ENCODE measurements around the gene ERN2.
"Not testable (repeated sequence)": the region's sequence is repeated elsewhere in the genome, so short reads cannot be mapped to it uniquely, and the experiment has no call there.

ERN2 gene

GRCh38 chr16:23712976-23713375, at the start of gene ERN2:
ERN2 (minus strand) TSS chr16:23713222; CDS start chr16:23713187, 35 bp downstream.
- in situ Hi-C loops (cut with MboI; ENCODE audit: low sequenced_read_pairs): no loop called here

GRCh38 chr16:23757937-23758619, 45.1 kb upstream of the ERN2 start:
- in situ Hi-C loops (cut with MboI; ENCODE audit: low sequenced_read_pairs): no loop called here

GRCh38 chr16:23757116-23757515, 44.1 kb upstream of the ERN2 start:
- in situ Hi-C loops (cut with MboI; ENCODE audit: low sequenced_read_pairs): no loop called here

GRCh38 chr16:23755484-23755809, 42.4 kb upstream of the ERN2 start:
- in situ Hi-C loops (cut with MboI; ENCODE audit: low sequenced_read_pairs): no loop called here

GRCh38 chr16:23754594-23755483, 41.8 kb upstream of the ERN2 start, which contains the start of gene CHP2:
CHP2 (plus strand) TSS chr16:23755026; CDS start chr16:23755050, 24 bp downstream.
- in situ Hi-C loops (cut with MboI; ENCODE audit: low sequenced_read_pairs): no loop called here

GRCh38 chr16:23753908-23754593, 41.0 kb upstream of the ERN2 start:
- in situ Hi-C loops (cut with MboI; ENCODE audit: low sequenced_read_pairs): no loop called here

GRCh38 chr16:23751053-23751452, 38.0 kb upstream of the ERN2 start:
- in situ Hi-C loops (cut with MboI; ENCODE audit: low sequenced_read_pairs): not testable (repeated sequence)

GRCh38 chr16:23748630-23749029, 35.6 kb upstream of the ERN2 start:
- in situ Hi-C loops (cut with MboI; ENCODE audit: low sequenced_read_pairs): no loop called here

- in situ Hi-C loops (cut with MboI; ENCODE audit: low sequenced_read_pairs): no loop called here
Measured at GRCh38 chr16:23745263-23745662, 32.2 kb upstream of the ERN2 start.

- in situ Hi-C loops (cut with MboI; ENCODE audit: low sequenced_read_pairs): no loop called here
Measured at GRCh38 chr16:23742766-23743165, 29.7 kb upstream of the ERN2 start.

DNA sequence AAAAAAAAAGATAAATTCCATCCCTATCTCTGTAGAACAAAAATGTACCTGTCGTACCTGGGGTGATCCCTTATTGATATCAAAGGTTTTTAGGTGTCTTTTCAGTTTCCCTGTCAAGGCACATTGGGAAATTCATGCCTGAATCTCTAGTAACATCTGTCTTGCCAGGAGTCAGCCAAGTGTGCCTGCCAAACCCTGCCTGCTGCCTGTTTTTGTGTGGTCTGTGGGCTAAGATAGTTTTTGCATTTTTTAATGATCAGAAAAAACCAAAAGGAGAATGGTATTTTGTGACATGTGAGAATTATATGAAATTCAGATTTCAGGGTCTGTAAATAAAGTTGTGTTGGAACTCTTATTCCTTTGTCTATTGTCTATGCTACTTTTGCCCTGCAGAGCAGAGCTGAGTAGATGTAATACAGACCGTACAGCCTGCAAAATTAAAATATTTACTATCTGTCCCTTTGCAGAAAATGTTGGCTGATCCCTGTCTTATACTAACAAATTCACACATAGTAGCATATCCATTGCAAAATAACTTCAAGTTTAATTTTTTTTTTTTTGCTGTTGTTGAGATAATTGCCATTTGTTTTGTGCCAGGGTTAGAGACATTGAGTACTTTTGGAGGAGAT, 28.8 kb upstream of the ERN2 start:
- in situ Hi-C loops (cut with MboI; ENCODE audit: low sequenced_read_pairs): no loop called here

- in situ Hi-C loops (cut with MboI; ENCODE audit: low sequenced_read_pairs): no loop called here
Measured at GRCh38 chr16:23739516-23739915, 26.5 kb upstream of the ERN2 start.

DNA sequence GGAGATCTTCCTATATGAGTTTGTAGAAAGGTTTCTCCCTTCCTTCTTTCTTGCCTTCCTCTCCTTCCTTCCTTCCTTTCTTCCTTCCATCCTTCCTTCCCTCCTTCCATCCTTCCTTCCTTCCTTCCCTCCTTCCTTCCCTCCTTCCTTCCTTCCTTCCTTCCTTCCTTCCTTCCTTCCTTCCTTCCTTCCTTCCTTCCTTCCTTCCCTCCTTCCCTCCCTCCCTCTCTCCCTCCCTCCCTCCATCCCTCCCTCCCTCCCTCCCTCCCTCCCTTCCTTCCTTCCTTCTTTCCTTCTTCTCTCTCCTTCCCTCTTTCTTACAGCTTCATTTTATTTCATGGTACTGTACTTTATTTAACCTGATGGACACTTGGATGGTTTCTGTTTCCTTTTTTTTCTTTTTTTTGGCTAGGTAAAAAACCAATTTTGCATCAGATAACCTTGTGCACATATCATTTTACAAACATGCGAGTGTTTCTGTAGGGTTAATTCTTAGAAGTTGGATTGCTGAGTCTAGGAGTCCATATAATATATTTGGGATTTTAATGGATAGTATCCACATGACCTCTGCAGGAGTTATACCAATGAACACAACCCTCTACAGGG, 24.5 kb upstream of the ERN2 start:
- in situ Hi-C loops (cut with MboI; ENCODE audit: low sequenced_read_pairs): not testable (repeated sequence)

DNA sequence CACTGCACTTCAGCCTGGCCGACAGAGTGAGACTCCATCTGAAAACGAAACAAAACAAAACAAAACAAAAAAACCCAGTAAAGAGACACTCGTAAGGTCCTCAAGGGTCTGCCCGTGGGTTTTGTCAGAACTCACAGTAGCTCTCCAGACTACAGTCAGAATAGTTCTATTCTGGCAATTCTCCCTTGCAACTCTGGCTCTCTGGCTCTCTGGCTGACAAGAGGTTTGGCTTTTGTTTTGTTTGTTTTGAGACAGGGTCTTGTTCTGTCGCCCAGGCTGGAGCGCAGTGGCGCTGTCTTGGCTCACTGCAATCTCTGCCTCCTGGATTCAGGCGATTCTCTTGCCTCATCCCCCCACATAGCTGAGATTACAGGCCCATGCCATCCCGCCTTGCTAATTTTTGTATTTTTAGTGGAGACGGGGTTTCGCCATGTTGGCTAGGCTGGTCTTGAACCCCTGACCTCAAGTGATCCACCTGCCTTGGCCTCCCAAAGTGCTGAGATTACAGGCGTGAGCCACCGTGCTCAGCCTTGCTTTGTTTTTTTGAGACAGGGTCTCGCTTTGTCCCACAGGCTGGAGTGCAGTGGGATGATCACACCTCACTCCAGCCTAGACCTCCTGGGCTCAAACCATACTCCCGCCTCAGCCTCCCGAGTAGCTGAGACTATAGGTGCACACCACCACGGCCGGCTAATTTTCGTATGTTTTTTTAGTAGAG, 21.3 kb upstream of the ERN2 start:
- in situ Hi-C loops (cut with MboI; ENCODE audit: low sequenced_read_pairs): no loop called here

DNA sequence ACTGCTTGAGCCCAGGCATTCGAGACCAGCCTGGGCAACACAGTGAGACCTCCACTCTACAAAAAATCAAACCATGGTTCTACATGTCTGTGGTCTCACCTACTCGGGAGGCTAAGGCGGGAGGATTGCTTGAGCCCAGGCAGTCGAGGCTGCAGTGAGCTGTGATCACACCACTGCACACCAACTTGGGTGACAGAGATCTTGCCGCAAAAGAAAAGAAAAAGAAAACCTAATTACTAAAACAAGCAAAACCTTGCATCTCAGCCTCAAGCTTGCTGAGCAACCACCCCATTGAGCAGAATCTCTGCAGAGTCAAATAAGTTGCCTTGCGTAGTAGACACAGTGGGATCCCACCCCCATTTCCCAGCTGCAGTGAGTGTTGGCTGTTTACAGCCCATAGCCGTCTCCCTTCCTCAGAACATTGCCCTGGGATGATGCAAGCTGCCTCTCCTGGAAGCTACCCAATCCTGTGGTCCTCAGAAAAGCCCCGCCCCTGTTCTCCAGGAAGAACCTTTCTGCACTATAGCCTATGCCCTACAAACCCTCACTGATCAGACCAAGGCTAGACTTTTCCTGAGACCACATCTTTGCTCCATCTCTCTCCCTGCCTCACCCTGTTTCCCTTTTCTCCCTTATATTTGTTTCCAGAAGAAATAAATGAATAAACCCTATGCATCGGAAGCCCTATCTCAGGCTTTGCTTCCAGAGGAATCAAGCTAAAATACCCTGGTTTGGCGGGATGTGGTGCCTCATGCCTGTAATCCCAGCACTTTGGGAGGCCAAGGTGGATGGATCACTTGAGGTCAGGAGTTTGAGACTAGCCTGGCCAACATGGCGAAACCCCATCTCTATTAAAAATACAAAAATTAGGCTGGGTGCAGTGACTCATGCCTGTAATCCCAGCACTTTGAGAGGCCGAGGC, 16.7 kb upstream of the ERN2 start:
- in situ Hi-C loops (cut with MboI; ENCODE audit: low sequenced_read_pairs): no loop called here

DNA sequence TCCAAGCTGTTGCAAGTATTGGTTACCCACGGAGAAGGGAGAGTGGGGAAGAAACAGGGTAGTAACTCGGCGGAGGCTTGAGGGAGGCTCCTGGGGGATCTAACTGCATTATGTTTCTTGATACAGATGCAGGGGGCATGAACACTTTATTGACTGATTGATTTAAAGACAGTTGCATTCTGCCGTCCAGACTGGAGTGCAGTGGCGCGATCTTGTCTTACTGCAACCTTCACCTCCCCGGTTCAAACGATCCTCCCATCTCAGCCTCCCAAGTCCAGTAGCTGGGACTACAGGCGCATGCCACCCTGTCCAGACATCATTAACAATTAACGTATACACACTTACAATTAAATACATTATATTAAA, 15.1 kb upstream of the ERN2 start:
- in situ Hi-C loops (cut with MboI; ENCODE audit: low sequenced_read_pairs): no loop called here

DNA sequence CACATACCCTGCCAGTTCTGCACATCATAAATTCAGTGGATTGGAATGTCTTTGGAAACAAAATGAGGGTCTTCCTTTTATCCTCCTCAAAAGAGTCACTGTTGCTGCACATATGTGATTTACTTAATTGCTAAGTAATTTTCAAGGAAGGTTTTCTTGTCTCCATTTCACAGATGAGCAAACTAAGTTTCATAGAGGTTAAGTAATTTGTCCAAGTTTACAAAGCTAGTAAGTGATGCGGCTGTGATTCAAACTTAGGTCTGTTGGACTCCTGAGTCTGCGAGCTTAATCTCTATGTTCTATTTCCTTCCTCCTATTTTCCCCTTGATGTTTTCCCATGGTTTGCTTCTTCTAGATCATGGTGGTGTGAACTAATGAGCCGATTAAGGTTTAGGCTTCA, 13.7 kb upstream of the ERN2 start:
- in situ Hi-C loops (cut with MboI; ENCODE audit: low sequenced_read_pairs): no loop called here

- in situ Hi-C loops (cut with MboI; ENCODE audit: low sequenced_read_pairs): no loop called here
Measured at GRCh38 chr16:23724785-23725131, 11.7 kb upstream of the ERN2 start.

DNA sequence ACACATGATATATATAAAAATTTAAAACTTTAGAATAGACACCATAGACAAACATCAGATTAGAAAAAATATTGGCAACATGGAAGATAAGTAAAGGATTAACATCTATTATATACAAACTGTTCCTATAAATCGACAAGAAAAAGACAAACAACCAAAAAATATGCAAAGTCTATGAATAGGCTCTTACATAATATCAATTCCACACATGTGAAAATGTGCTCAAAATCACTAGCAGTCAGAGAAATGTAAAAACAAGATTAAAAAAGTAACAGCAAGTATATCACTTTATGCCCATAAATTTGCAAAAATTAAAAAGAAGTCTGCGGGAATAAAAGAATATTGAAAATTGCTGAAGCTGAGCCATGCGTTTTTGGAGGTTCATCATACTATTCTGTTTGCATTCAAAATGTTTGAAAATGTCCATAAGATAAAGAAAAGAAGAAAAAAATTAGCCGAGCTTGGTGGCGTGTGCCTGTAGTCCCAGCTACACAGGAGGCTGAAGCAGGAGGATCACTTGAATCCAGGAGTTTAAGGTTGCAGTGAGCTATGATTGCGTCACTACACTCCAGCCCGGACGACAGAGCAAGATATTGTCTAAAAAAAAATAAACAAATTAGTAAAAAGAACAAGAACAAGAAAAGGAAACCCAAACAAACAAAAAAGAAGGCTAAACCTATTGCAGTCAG, 11.2 kb upstream of the ERN2 start:
- in situ Hi-C loops (cut with MboI; ENCODE audit: low sequenced_read_pairs): no loop called here

All from hTERT RPE-1 (cell line).